HepG2 (cell line): ENCODE results near the gene LGALS4. TPM values are rescaled to one million over a fixed set of nuclear protein-coding genes. Genes with fewer than 3 reads are reported as not detected.

Experiments
- ARHGAP35 ChIP-seq: sonication (generic); formaldehyde crosslinking; IDR thresholded peaks from 2 replicates; pipeline ENCODE4 v1.9.0; 2022; ENCODE audit warnings: mild to moderate bottlenecking, inconsistent platforms, moderate library complexity, missing genetic modification reagents, borderline replicate concordance
- ATRX ChIP-seq: sonication (generic); formaldehyde crosslinking; IDR thresholded peaks from 2 replicates; pipeline ENCODE4 v1.4.0; 2020; ENCODE audit warnings: missing genetic modification reagents, borderline replicate concordance
- EP300 ChIP-seq, 3 experiments: sonication (generic) in 1 of 3; formaldehyde crosslinking in 1 of 3; IDR thresholded peaks; 2 replicates each; pipeline versions ENCODE4 v1.5.1 to v1.6.1; 2011 to 2020; ENCODE audit warnings: low read depth in 2 of 3, low read length in 2 of 3, borderline replicate concordance in 1 of 3, improper control_type of control experiment in 1 of 3, mild to moderate bottlenecking in 1 of 3, missing genetic modification reagents in 1 of 3, moderate library complexity in 1 of 3
- FIP1L1 ChIP-seq: fragments of 200-400 bp; formaldehyde crosslinking; IDR thresholded peaks from 2 replicates; pipeline ENCODE4 v1.6.1; 2018; ENCODE audit warnings: low read depth, mild to moderate bottlenecking, low read length, moderate library complexity, borderline replicate concordance; ENCODE audit not compliant: insufficient read depth
- NFRKB ChIP-seq: fragments of 450-650 bp; IDR thresholded peaks from 2 replicates; pipeline ENCODE4 v1.6.1; 2017
- ZBTB42 ChIP-seq: sonication (generic); formaldehyde crosslinking; IDR thresholded peaks from 2 replicates; pipeline ENCODE4 v1.5.0; 2020; ENCODE audit warnings: mild to moderate bottlenecking, missing genetic modification reagents
- ZFP90 ChIP-seq: sonication (generic); formaldehyde crosslinking; IDR thresholded peaks from 2 replicates; pipeline ENCODE4 v1.8.0; 2022; ENCODE audit warnings: missing genetic modification reagents, mild to moderate bottlenecking, inconsistent platforms, borderline replicate concordance
- ZNF264 ChIP-seq: sonication (generic); formaldehyde crosslinking; IDR thresholded peaks from 2 replicates; pipeline ENCODE4 v1.4.0; 2020; ENCODE audit warnings: missing genetic modification reagents
- ZNF432 ChIP-seq: sonication (generic); formaldehyde crosslinking; IDR thresholded peaks from 2 replicates; pipeline ENCODE4 v1.5.0; 2020; ENCODE audit warnings: missing genetic modification reagents, mild to moderate bottlenecking, borderline replicate concordance
- ZNF468 ChIP-seq: sonication (generic); formaldehyde crosslinking; IDR thresholded peaks from 2 replicates; pipeline ENCODE4 v1.8.0; 2022; ENCODE audit warnings: mild to moderate bottlenecking, moderate library complexity, missing genetic modification reagents
- ZNF552 ChIP-seq: sonication (generic); formaldehyde crosslinking; IDR thresholded peaks from 2 replicates; pipeline ENCODE4 v1.9.0; 2022; ENCODE audit warnings: missing genetic modification reagents, mild to moderate bottlenecking, borderline replicate concordance
- polyA plus RNA-seq, 8 experiments: library from polyadenylated mRNA; depleted of rRNA in 3 of 8; stranded (reverse) in 7 of 8; unstranded in 1 of 8; fragments of >200 nt; fragmentation: Illumina TruSeq in 4 of 8; extraction: Trizol in 4 of 8; gene quantifications; 2 replicates each; pipeline versions ENCODE4 v1.2.1 to v1.2.3, GENCODE V29; 2011 to 2016; ENCODE audit warnings: low read depth in 4 of 8, missing spikeins in 1 of 8, mixed read lengths in 1 of 8; ENCODE audit not compliant: insufficient read depth in 1 of 8
- total RNA-seq, 5 experiments: library from RNA; depleted of rRNA; stranded (reverse); fragments of >200 nt; fragmentation: Illumina TruSeq; extraction: Trizol; gene quantifications; 2 replicates each; pipeline ENCODE4 v1.2.3, GENCODE V29; 2016; ENCODE audit warnings: low read depth in 1 of 5
- TF ChIP-seq, protein P1 (sequence below), 2 experiments: sonication (generic) in 1 of 2; formaldehyde crosslinking in 1 of 2; IDR thresholded peaks; 2 replicates each; pipeline versions ENCODE4 v1.4.0 to v1.6.1; 2016 to 2020; ENCODE audit warnings: borderline replicate concordance in 1 of 2, low read depth in 1 of 2, mild to moderate bottlenecking in 1 of 2, missing genetic modification reagents in 1 of 2
- TF ChIP-seq, protein P2 (sequence below): sonication (generic); formaldehyde crosslinking; IDR thresholded peaks from 2 replicates; pipeline ENCODE4 v1.5.0; 2020; ENCODE audit warnings: mild to moderate bottlenecking, missing genetic modification reagents
- TF ChIP-seq, protein P3 (sequence below), 2 experiments: sonication (generic) in 1 of 2; formaldehyde crosslinking in 1 of 2; IDR thresholded peaks; 2 replicates each; pipeline versions ENCODE4 v1.6.1 to v1.9.0; 2014 to 2022; ENCODE audit warnings: antibody characterized with exemption in 1 of 2, borderline replicate concordance in 1 of 2, inconsistent platforms in 1 of 2, low read depth in 1 of 2, missing genetic modification reagents in 1 of 2

Gene LGALS4
- total and polyA plus RNA-seq, 2 of the 13 experiments (the other 11 are each of a cell fraction or from before 2014, with no cell fraction given) = 0.24 to 0.71 TPM

DNA sequence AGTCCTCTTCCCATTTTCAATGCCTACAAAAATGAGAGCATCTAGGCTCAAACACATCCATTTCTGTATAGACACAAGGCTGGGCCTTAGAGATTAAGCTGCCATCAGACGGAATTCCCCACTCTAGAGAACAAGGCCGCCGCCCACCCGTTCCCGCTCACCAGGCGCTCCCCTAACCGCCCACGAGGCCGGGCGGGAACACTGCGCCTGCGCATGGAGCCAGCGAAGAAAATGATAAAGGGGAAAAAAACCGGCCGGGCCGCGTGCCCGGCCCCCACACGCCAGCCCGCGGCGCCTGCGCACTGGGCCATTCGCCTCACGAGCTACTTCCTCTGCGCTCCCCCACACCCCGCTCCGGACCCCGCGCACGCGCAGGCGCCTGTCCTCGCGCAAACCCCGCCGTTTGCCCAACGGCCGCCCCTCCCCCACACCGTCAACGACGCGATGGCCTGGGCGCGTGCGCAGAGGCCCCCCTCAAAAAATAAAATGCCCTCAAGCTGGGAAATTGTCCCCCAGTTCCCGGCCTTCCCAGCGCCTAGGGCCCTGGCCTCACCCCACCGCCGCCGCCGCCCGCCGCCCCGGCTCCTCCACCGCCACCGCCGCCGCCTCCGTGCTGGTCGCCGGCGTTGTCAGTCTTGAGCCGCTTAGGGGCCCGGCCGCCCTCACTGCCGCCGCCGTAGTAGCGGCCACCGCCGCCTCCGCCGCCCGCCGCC, 36.6 kb upstream of the LGALS4 start (continued):
- TF ChIP-seq, protein P1, sequence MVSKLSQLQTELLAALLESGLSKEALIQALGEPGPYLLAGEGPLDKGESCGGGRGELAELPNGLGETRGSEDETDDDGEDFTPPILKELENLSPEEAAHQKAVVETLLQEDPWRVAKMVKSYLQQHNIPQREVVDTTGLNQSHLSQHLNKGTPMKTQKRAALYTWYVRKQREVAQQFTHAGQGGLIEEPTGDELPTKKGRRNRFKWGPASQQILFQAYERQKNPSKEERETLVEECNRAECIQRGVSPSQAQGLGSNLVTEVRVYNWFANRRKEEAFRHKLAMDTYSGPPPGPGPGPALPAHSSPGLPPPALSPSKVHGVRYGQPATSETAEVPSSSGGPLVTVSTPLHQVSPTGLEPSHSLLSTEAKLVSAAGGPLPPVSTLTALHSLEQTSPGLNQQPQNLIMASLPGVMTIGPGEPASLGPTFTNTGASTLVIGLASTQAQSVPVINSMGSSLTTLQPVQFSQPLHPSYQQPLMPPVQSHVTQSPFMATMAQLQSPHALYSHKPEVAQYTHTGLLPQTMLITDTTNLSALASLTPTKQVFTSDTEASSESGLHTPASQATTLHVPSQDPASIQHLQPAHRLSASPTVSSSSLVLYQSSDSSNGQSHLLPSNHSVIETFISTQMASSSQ (IDR thresholded peaks at IDR 0.05; ENCODE audit: low read depth) = no peak
- TF ChIP-seq, protein P1 (CRISPR knock-in tag; IDR thresholded peaks at IDR 0.05; ENCODE audit: borderline replicate concordance) = no peak
- no peak; a peak in 1 of 4 replicates for TF ChIP-seq EP300 (IDR thresholded peaks at IDR 0.05; ENCODE audit: low read depth in 2 of 2, low read length in 2 of 2)
- no peak for TF ChIP-seq EP300 (CRISPR knock-in tag; IDR thresholded peaks at IDR 0.05; ENCODE audit: borderline replicate concordance)
- no peak for TF ChIP-seq ATRX
- no peak for TF ChIP-seq ZBTB42
- TF ChIP-seq, protein P2, sequence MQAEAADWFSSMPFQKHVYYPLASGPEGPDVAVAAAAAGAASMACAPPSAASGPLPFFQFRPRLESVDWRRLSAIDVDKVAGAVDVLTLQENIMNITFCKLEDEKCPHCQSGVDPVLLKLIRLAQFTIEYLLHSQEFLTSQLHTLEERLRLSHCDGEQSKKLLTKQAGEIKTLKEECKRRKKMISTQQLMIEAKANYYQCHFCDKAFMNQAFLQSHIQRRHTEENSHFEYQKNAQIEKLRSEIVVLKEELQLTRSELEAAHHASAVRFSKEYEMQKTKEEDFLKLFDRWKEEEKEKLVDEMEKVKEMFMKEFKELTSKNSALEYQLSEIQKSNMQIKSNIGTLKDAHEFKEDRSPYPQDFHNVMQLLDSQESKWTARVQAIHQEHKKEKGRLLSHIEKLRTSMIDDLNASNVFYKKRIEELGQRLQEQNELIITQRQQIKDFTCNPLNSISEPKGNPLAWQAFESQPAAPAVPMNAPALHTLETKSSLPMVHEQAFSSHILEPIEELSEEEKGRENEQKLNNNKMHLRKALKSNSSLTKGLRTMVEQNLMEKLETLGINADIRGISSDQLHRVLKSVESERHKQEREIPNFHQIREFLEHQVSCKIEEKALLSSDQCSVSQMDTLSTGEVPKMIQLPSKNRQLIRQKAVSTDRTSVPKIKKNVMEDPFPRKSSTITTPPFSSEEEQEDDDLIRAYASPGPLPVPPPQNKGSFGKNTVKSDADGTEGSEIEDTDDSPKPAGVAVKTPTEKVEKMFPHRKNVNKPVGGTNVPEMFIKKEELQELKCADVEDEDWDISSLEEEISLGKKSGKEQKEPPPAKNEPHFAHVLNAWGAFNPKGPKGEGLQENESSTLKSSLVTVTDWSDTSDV (CRISPR knock-in tag) = no peak; the same call in 1 of the 2 replicates
- no peak for TF ChIP-seq FIP1L1
- TF ChIP-seq ZFP90 (CRISPR knock-in tag) = no peak
- no peak for TF ChIP-seq NFRKB
- TF ChIP-seq ZNF552 (CRISPR knock-in tag) = no peak
- no peak for TF ChIP-seq ARHGAP35
- TF ChIP-seq ZNF264 (CRISPR knock-in tag) = no peak
- TF ChIP-seq, protein P3, sequence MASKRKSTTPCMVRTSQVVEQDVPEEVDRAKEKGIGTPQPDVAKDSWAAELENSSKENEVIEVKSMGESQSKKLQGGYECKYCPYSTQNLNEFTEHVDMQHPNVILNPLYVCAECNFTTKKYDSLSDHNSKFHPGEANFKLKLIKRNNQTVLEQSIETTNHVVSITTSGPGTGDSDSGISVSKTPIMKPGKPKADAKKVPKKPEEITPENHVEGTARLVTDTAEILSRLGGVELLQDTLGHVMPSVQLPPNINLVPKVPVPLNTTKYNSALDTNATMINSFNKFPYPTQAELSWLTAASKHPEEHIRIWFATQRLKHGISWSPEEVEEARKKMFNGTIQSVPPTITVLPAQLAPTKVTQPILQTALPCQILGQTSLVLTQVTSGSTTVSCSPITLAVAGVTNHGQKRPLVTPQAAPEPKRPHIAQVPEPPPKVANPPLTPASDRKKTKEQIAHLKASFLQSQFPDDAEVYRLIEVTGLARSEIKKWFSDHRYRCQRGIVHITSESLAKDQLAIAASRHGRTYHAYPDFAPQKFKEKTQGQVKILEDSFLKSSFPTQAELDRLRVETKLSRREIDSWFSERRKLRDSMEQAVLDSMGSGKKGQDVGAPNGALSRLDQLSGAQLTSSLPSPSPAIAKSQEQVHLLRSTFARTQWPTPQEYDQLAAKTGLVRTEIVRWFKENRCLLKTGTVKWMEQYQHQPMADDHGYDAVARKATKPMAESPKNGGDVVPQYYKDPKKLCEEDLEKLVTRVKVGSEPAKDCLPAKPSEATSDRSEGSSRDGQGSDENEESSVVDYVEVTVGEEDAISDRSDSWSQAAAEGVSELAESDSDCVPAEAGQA (IDR thresholded peaks at IDR 0.05; ENCODE audit: low read depth) = no peak; the same call in 1 of the 2 replicates
- TF ChIP-seq, protein P3 (CRISPR knock-in tag; IDR thresholded peaks at IDR 0.05; ENCODE audit: borderline replicate concordance) = no peak
- no peak for TF ChIP-seq ZNF432 (CRISPR knock-in tag)
- no peak for TF ChIP-seq ZNF468 (CRISPR knock-in tag)
